Activated CD8-positive, alpha-beta T cell treated with anti-CD3 and anti-CD28 coated beads, Interleukin-2, amount 10 ng/mL, durations not matched to agents 7 days and 5 days (primary cell): ENCODE data around the gene RASSF8. TPM values are rescaled to one million over a fixed set of nuclear protein-coding genes. Genes with fewer than 3 reads are reported as not detected.

Experiments used
- ATAC-seq: fragments of 150-1000 bp; cut with Tn5 transposase; one replicate; pipeline ENCODE4 v1.10.0; 2021; ENCODE audit warnings: moderate library complexity
- CTCF ChIA-PET: fragments of 350-600 bp; sonication (Branson Sonifier 250); formaldehyde crosslinking; loops from one replicate; lab custom pipeline; 2021; ENCODE audit warnings: antibody characterized with exemption; lab: Charles Lee
- POLR2A ChIA-PET: fragments of 350-600 bp; sonication (Branson Sonifier 250); formaldehyde crosslinking; loops from one replicate; lab custom pipeline; 2021; ENCODE audit warnings: antibody characterized with exemption; lab: Charles Lee
- DNase-seq: peaks from one replicate; pipeline ENCODE4 v3.0.0-alpha.2; 2020
- H3K27ac Mint-ChIP-seq: one replicate; pipeline ENCODE4 v1.8.0; 2021; ENCODE audit warnings: mild to moderate bottlenecking, mixed read lengths
- H3K27me3 Mint-ChIP-seq: one replicate; pipeline ENCODE4 v1.8.0; 2021; ENCODE audit warnings: low read depth, mixed read lengths
- H3K36me3 Mint-ChIP-seq: one replicate; pipeline ENCODE4 v1.8.0; 2021; ENCODE audit warnings: low read depth, mixed read lengths
- H3K4me1 Mint-ChIP-seq: one replicate; pipeline ENCODE4 v1.8.0; 2021; ENCODE audit warnings: low read depth, mixed read lengths
- H3K4me3 Mint-ChIP-seq: one replicate; pipeline ENCODE4 v1.8.0; 2021; ENCODE audit warnings: mild to moderate bottlenecking, mixed read lengths
- H3K9me3 Mint-ChIP-seq: one replicate; pipeline ENCODE4 v1.8.0; 2022; ENCODE audit warnings: mixed read lengths; ENCODE audit not compliant: insufficient read depth
- total RNA-seq, 2 experiments: library from RNA; stranded (reverse); gene quantifications; one replicate each; pipeline ENCODE4 v1.2.3, GENCODE V29; 2021

The RASSF8 gene
- total RNA-seq, 2 experiments from 2014 or later = 1.0 TPM

- Mint-ChIP-seq H3K4me3 (no peak overlapping the region), H3K9me3 (no peaks in the 10 kb centered on the region), H3K36me3 (no peaks in the 10 kb centered on the region), H3K27me3 (peaks cover 5% of the 10 kb centered on the region), H3K4me1 (no peaks in the 10 kb centered on the region), H3K27ac (no peak overlapping the region)
- DNase-seq = no peak
- no peak for ATAC-seq
- ChIA-PET CTCF (no interaction called here), POLR2A (no interaction called here)
These were observed 38.9 kb downstream of the RASSF8 start for GRCh38 chr12:25997201-25997963.

GRCh38 chr12:26000898-26001297, 42.4 kb downstream of the RASSF8 start:
- ChIA-PET POLR2A (interaction anchor here (1.3 kb wide), 1 partner anchor 11 kb away, joined by 3 read pairs; no protein-coding TSS in a partner anchor), CTCF (no interaction called here)
- no peak overlapping the region for H3K27ac Mint-ChIP-seq
- H3K9me3 Mint-ChIP-seq = peaks cover 5% of the 10 kb centered on the region
- peaks cover 3% of the 10 kb centered on the region for H3K27me3 Mint-ChIP-seq
- no peak for DNase-seq
- H3K4me1 Mint-ChIP-seq = no peaks in the 10 kb centered on the region
- H3K36me3 Mint-ChIP-seq = no peaks in the 10 kb centered on the region
- no peak for ATAC-seq
- no peak overlapping the region for H3K4me3 Mint-ChIP-seq

- ChIA-PET CTCF (no interaction called here), POLR2A (interaction anchor here (1.3 kb wide), 1 partner anchor 11 kb away, joined by 3 read pairs; no protein-coding TSS in a partner anchor)
- Mint-ChIP-seq H3K27ac (no peak overlapping the region), H3K4me1 (no peaks in the 10 kb centered on the region), H3K9me3 (peaks cover 5% of the 10 kb centered on the region), H3K4me3 (no peak overlapping the region), H3K36me3 (no peaks in the 10 kb centered on the region), H3K27me3 (peaks cover 3% of the 10 kb centered on the region)
- DNase-seq (no peak), ATAC-seq (no peak)
These were observed 43.0 kb downstream of the RASSF8 start for GRCh38 chr12:26001530-26001929.

- Mint-ChIP-seq H3K27me3 (peaks cover 3% of the 10 kb centered on the region), H3K4me1 (no peaks in the 10 kb centered on the region), H3K9me3 (peaks cover 5% of the 10 kb centered on the region), H3K27ac (no peak overlapping the region), H3K4me3 (no peak overlapping the region), H3K36me3 (no peaks in the 10 kb centered on the region)
- POLR2A ChIA-PET = no interaction called here
- CTCF ChIA-PET = no interaction called here
- ATAC-seq (no peak), DNase-seq (no peak)
These were observed 44.6 kb downstream of the RASSF8 start for GRCh38 chr12:26003065-26003464.

DNA sequence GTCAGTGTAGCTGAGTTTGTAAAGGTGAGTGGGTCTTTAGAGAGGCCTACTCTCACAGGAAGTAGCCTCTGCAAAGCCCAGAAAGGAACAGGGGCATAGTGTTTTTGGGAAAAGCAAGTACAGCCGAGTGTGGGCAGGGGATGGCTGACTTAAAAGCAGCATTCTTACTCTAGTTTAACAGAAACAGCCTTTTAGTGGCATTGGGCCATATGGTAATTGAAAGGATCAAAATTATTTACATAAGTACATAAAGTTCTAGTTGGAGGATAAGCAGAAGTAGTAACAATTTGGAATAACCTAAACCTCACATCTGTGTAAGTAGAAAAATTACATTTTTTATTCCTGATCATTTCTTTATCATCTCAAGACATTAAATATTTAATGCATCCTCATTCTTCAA, 49.1 kb downstream of the RASSF8 start:
- ATAC-seq = no peak

DNA sequence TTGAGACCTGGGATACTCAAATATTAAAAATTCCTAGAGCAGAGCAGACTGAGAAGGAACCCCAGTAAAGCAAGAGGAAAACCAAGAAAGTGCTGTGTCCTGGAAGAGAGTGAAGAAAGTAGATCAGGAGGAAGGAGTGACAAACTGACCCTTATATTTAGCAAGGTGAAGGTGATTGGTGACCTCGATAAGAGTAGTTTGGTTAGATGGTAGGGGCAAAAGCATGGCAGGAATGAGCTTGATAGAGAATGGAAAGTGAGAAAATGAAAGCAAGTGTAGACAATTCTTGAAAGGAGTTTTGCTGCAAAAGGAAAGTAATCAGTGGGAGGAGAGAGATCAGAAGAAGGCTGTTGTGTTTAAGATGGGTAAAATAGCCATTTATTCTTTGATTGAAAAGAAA, 51.1 kb downstream of the RASSF8 start:
- ATAC-seq = no peak
- ChIA-PET POLR2A (no interaction called here), CTCF (no interaction called here)
- H3K27ac Mint-ChIP-seq = no peak overlapping the region
- no peaks in the 10 kb centered on the region for H3K36me3 Mint-ChIP-seq
- no peaks in the 10 kb centered on the region for H3K4me1 Mint-ChIP-seq
- DNase-seq = no peak
- H3K9me3 Mint-ChIP-seq = no peaks in the 10 kb centered on the region
- H3K27me3 Mint-ChIP-seq = no peaks in the 10 kb centered on the region
- H3K4me3 Mint-ChIP-seq = no peak overlapping the region

More for the DNA sequence above, 49.1 kb downstream of the RASSF8 start:
- Mint-ChIP-seq H3K4me1 (no peaks in the 10 kb centered on the region), H3K27ac (no peak overlapping the region), H3K36me3 (no peaks in the 10 kb centered on the region), H3K27me3 (peaks cover 3% of the 10 kb centered on the region), H3K9me3 (peaks cover 5% of the 10 kb centered on the region), H3K4me3 (no peak overlapping the region)
- ChIA-PET POLR2A (no interaction called here), CTCF (no interaction called here)
- no peak for DNase-seq

DNA sequence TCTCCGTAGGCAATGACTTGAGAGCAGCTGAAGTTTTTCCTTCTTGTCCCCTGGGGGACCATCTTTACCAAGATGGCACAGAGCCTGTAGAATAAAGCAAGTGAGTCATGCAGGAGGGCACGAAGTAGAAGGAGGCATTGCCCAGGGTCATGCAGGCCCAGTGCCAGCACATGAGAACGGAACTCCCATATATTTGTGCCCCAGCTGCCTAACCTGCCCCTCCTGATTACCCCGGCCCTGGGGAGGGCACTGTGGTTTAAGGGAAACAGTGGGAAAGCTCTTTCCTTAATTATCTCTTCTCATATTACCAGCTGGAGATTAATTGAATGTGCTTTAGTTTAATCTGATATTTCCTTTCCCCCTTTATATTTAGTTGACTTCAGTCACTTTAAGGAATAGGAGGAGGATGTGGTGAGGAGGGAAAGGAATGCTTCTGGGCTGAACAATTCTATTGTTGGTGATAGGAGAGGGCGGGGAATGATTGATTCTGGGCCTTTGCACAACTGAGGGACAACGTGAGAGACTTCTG, 51.9 kb downstream of the RASSF8 start:
- CTCF ChIA-PET = no interaction called here
- ATAC-seq = no peak
- DNase-seq = no peak
- no peaks in the 10 kb centered on the region for H3K27me3 Mint-ChIP-seq
- no peaks in the 10 kb centered on the region for H3K36me3 Mint-ChIP-seq
- no peaks in the 10 kb centered on the region for H3K4me1 Mint-ChIP-seq
- POLR2A ChIA-PET = no interaction called here
- no peak overlapping the region for H3K4me3 Mint-ChIP-seq
- H3K27ac Mint-ChIP-seq = no peak overlapping the region
- H3K9me3 Mint-ChIP-seq = no peaks in the 10 kb centered on the region

- Mint-ChIP-seq H3K36me3 (no peaks in the 10 kb centered on the region), H3K4me3 (no peak overlapping the region), H3K9me3 (no peaks in the 10 kb centered on the region), H3K27me3 (peaks cover under 1% of the 10 kb centered on the region), H3K27ac (no peak overlapping the region), H3K4me1 (no peaks in the 10 kb centered on the region)
- no peak for ATAC-seq
- ChIA-PET CTCF (no interaction called here), POLR2A (no interaction called here)
- no peak for DNase-seq
These were observed 52.6 kb downstream of the RASSF8 start for GRCh38 chr12:26011099-26011498.

- Mint-ChIP-seq H3K9me3 (no peaks in the 10 kb centered on the region), H3K4me3 (no peak overlapping the region), H3K36me3 (no peaks in the 10 kb centered on the region), H3K27me3 (peaks cover 7% of the 10 kb centered on the region), H3K4me1 (no peaks in the 10 kb centered on the region), H3K27ac (no peak overlapping the region)
- ATAC-seq (no peak), DNase-seq (no peak)
- CTCF ChIA-PET = no interaction called here
- POLR2A ChIA-PET = no interaction called here
These were observed 55.6 kb downstream of the RASSF8 start for GRCh38 chr12:26014085-26014484.

GRCh38 chr12:26016516-26016915, 58.0 kb downstream of the RASSF8 start:
- H3K4me3 Mint-ChIP-seq = no peak overlapping the region
- ChIA-PET CTCF (interaction anchor here (1.1 kb wide), 1 partner anchor 580 kb away, joined by 5 read pairs; no protein-coding TSS in a partner anchor), POLR2A (no interaction called here)
- H3K4me1 Mint-ChIP-seq = no peaks in the 10 kb centered on the region
- no peak overlapping the region for H3K27ac Mint-ChIP-seq
- no peaks in the 10 kb centered on the region for H3K36me3 Mint-ChIP-seq
- DNase-seq (no peak), ATAC-seq (no peak)
- peaks cover 10% of the 10 kb centered on the region for H3K27me3 Mint-ChIP-seq
- H3K9me3 Mint-ChIP-seq = no peaks in the 10 kb centered on the region

- ChIA-PET POLR2A (no interaction called here), CTCF (interaction anchor here (1.1 kb wide), 1 partner anchor 581 kb away, joined by 5 read pairs; no protein-coding TSS in a partner anchor)
- Mint-ChIP-seq H3K4me1 (no peaks in the 10 kb centered on the region), H3K9me3 (no peaks in the 10 kb centered on the region), H3K4me3 (no peak overlapping the region), H3K27ac (no peak overlapping the region), H3K27me3 (peaks cover 16% of the 10 kb centered on the region), H3K36me3 (no peaks in the 10 kb centered on the region)
- DNase-seq = peak; percentile 33
- no peak for ATAC-seq
These were observed 59.2 kb downstream of the RASSF8 start for GRCh38 chr12:26017484-26018211.

- Mint-ChIP-seq H3K27me3 (peaks cover 17% of the 10 kb centered on the region), H3K36me3 (no peaks in the 10 kb centered on the region), H3K9me3 (no peaks in the 10 kb centered on the region), H3K4me1 (no peaks in the 10 kb centered on the region), H3K27ac (no peak overlapping the region), H3K4me3 (no peak overlapping the region)
- no peak for DNase-seq
- no peak for ATAC-seq
- POLR2A ChIA-PET = no interaction called here
- CTCF ChIA-PET = no interaction called here
These were observed 60.4 kb downstream of the RASSF8 start for GRCh38 chr12:26018926-26019325.
